Keratinocyte (primary cell): ENCODE results near the gene EEA1. TPM values are rescaled to one million over a fixed set of nuclear protein-coding genes. Genes with fewer than 3 reads are reported as not detected.

Experiments
- DNase-seq: peaks from one replicate; pipeline ENCODE4 v3.0.0-alpha.2; 2011; ENCODE audit warnings: low read depth, missing footprints, low spot score
- FAIRE-seq: peaks from 2 replicates; lab custom pipeline; 2011; peaks lifted over from hg19 to GRCh38; lab: Jason Lieb, UNC
- H2AFZ ChIP-seq: 2 replicates; pipeline ENCODE4 v1.6.0; 2012; ENCODE audit warnings: low read length, control low read depth, inconsistent platforms; ENCODE audit not compliant: control insufficient read depth
- H3K27ac ChIP-seq: 2 replicates; pipeline ENCODE4 v1.5.1; 2011; ENCODE audit warnings: low read length; ENCODE audit not compliant: control insufficient read depth, insufficient read depth
- H3K27me3 ChIP-seq: 3 replicates; pipeline ENCODE4 v1.6.0; 2011; ENCODE audit warnings: low read length; ENCODE audit not compliant: control insufficient read depth, insufficient read depth; ENCODE audit errors: extremely low read depth
- H3K36me3 ChIP-seq, 2 experiments: 2 replicates in 1 of 2; 3 replicates in 1 of 2; pipeline ENCODE4 v1.5.1; 2011; ENCODE audit warnings: low read length in 2 of 2, mild to moderate bottlenecking in 1 of 2; ENCODE audit not compliant: control insufficient read depth in 2 of 2, insufficient read depth in 2 of 2; ENCODE audit errors: extremely low read depth in 1 of 2
- H3K4me1 ChIP-seq: 3 replicates; pipeline ENCODE4 v1.5.1; 2011; ENCODE audit warnings: low read length; ENCODE audit not compliant: control insufficient read depth, insufficient read depth; ENCODE audit errors: extremely low read depth
- H3K4me2 ChIP-seq: 3 replicates; pipeline ENCODE4 v1.6.0; 2011; ENCODE audit warnings: low read depth, low read length; ENCODE audit not compliant: control insufficient read depth, insufficient read depth; ENCODE audit errors: extremely low read depth
- H3K4me3 ChIP-seq, 3 experiments: fragments of 200-600 bp in 1 of 3; sonication (generic) in 1 of 3; 2 replicates in 2 of 3; 3 replicates in 1 of 3; pipeline ENCODE4 v1.5.1; 2011 to 2016; ENCODE audit warnings: low read length in 3 of 3, mild to moderate bottlenecking in 3 of 3, control low read depth in 2 of 3, inconsistent platforms in 1 of 3, low read depth in 1 of 3, mixed read lengths in 1 of 3, mixed run types in 1 of 3, moderate library complexity in 1 of 3; ENCODE audit not compliant: control insufficient read depth in 2 of 3, insufficient read depth in 2 of 3; ENCODE audit errors: extremely low read depth in 1 of 3
- H3K79me2 ChIP-seq: 2 replicates; pipeline ENCODE4 v1.6.0; 2012; ENCODE audit warnings: low read length; ENCODE audit not compliant: control insufficient read depth, insufficient read depth
- H3K9ac ChIP-seq: 3 replicates; pipeline ENCODE4 v1.6.0; 2011; ENCODE audit warnings: low read length; ENCODE audit not compliant: control insufficient read depth, insufficient read depth; ENCODE audit errors: extremely low read depth
- H3K9me1 ChIP-seq: 3 replicates; pipeline ENCODE4 v1.6.0; 2011; ENCODE audit warnings: low read length; ENCODE audit not compliant: control insufficient read depth, insufficient read depth; ENCODE audit errors: extremely low read depth
- H3K9me3 ChIP-seq: 2 replicates; pipeline ENCODE4 v1.5.1; 2012; ENCODE audit warnings: low read depth, low read length; ENCODE audit not compliant: control insufficient read depth
- H4K20me1 ChIP-seq: 3 replicates; pipeline ENCODE4 v1.6.0; 2011; ENCODE audit warnings: low read length; ENCODE audit not compliant: control insufficient read depth, insufficient read depth; ENCODE audit errors: extremely low read depth
- EZH2 ChIP-seq: IDR thresholded peaks from one replicate; pipeline ENCODE4 v1.6.1; 2012; ENCODE audit warnings: inconsistent platforms, mild to moderate bottlenecking, low read length, moderate library complexity
- dilution Hi-C: fragments of 300-500 bp; cut with MboI; formaldehyde crosslinking; loops from one replicate; pipeline ENCODE4 v1.7.0; 2020; ENCODE audit warnings: low sequenced_read_pairs; ENCODE audit not compliant: extremely low pct_ligation_motif_present
- polyA plus RNA-seq, 5 experiments: library from polyadenylated mRNA; depleted of rRNA in 3 of 5; stranded (reverse) in 3 of 5; stranded (forward) in 1 of 5; unstranded in 1 of 5; fragments of >200 nt; gene quantifications; 1 replicate in 1 of 5; 2 replicates in 3 of 5; 3 replicates in 1 of 5; pipeline versions ENCODE4 v1.2.1 to v1.2.3, GENCODE V29; 2011 to 2012; ENCODE audit warnings: missing spikeins in 2 of 5, low read depth in 1 of 5, low replicate concordance in 1 of 5
- TF ChIP-seq, protein P1 (sequence below), 3 experiments: IDR thresholded peaks in 1 of 3; conservative IDR thresholded peaks in 1 of 3; optimal IDR thresholded peaks in 1 of 3; 2 replicates in 2 of 3; 3 replicates in 1 of 3; pipeline versions ENCODE3 to v1.5.1; 2011; ENCODE audit warnings: low read length in 3 of 3, mild to moderate bottlenecking in 3 of 3, moderate library complexity in 2 of 3, control low read depth in 1 of 3, inconsistent platforms in 1 of 3; ENCODE audit not compliant: insufficient read depth in 2 of 3; ENCODE audit errors: extremely low read depth in 1 of 3

The EEA1 gene
- polyA plus RNA-seq, 1 donor (not counting 4 experiments of a cell fraction or from before 2014, with no cell fraction given), result 14.3 TPM

DNA sequence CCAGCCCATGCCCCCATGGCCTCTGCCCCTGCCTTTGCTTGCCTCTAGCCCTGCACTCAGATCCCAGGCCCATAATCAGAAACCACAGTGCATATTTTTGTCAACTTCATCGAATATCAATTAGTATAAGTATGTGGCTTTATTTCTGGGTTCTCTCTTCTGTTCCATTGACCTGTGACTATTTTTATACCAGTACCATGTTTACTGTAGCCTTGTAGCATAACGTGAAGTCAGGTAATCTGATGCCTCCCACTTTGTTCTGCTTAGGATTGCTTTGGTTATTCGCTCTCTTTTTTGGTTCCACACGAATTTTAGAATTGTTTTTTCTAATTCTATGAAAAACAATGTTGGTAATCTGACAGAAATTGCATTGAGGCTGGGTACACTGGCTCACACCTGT lies 14.9 kb downstream of the EEA1 start:
- Histone ChIP-seq H3K27ac (no peak overlapping the region), H3K9me3 (no peaks in the 10 kb centered on the region), H3K4me3 (no peak overlapping the region), H3K27me3 (no peaks in the 10 kb centered on the region), H3K4me1 (peaks cover 19% of the 10 kb centered on the region), H3K79me2 (peaks cover 46% of the 10 kb centered on the region), H2AFZ (no peak overlapping the region), H3K9ac (no peak overlapping the region), H3K36me3 (no peaks in the 10 kb centered on the region), H4K20me1 (no peaks in the 10 kb centered on the region), H3K4me2 (no peak overlapping the region), H3K9me1 (no peaks in the 10 kb centered on the region)
- TF ChIP-seq EZH2, result no peak
- FAIRE-seq, result no peak
- dilution Hi-C loops, result no loop called here
- DNase-seq, result no peak

DNA sequence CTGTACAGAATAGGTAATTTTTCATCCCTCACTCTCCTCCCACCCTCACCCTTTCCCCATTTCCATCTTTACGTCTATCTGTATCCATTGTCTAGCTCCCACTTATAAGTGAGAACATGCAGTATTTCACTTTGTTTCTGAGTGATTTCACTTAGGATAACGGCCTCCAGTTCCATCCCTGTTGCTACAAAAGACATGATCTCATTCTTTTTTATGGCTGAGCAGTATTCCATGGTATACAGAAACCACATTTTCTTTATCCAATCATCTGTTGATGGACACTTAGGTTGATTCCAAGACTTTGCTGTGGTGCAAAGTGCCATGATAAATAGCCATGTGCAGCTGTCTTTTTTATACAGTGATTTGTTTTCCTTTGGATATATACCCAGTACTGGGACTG lies 16.4 kb downstream of the EEA1 start:
- DNase-seq, result no peak
- FAIRE-seq, result no peak
- Histone ChIP-seq H3K36me3 (no peaks in the 10 kb centered on the region), H3K4me3 (no peak overlapping the region), H2AFZ (no peak overlapping the region), H3K4me1 (peaks cover 19% of the 10 kb centered on the region), H3K79me2 (peaks cover 57% of the 10 kb centered on the region), H3K9ac (no peak overlapping the region), H3K9me1 (no peaks in the 10 kb centered on the region), H3K27ac (peak overlapping the region; percentile 69), H3K9me3 (no peaks in the 10 kb centered on the region), H3K27me3 (no peaks in the 10 kb centered on the region), H3K4me2 (peak overlapping the region; percentile 55), H4K20me1 (no peaks in the 10 kb centered on the region)
- TF ChIP-seq, protein P1, sequence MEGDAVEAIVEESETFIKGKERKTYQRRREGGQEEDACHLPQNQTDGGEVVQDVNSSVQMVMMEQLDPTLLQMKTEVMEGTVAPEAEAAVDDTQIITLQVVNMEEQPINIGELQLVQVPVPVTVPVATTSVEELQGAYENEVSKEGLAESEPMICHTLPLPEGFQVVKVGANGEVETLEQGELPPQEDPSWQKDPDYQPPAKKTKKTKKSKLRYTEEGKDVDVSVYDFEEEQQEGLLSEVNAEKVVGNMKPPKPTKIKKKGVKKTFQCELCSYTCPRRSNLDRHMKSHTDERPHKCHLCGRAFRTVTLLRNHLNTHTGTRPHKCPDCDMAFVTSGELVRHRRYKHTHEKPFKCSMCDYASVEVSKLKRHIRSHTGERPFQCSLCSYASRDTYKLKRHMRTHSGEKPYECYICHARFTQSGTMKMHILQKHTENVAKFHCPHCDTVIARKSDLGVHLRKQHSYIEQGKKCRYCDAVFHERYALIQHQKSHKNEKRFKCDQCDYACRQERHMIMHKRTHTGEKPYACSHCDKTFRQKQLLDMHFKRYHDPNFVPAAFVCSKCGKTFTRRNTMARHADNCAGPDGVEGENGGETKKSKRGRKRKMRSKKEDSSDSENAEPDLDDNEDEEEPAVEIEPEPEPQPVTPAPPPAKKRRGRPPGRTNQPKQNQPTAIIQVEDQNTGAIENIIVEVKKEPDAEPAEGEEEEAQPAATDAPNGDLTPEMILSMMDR (optimal IDR thresholded peaks at IDR 0.05 in 1 of 3, IDR thresholded peaks at IDR 0.05 in 1 of 3, conservative IDR thresholded peaks at IDR 0.05 in 1 of 3; ENCODE audit: extremely low read depth in 1 of 3, insufficient read depth in 2 of 3, low read length in 3 of 3), result no peak
- no peak for TF ChIP-seq EZH2
- dilution Hi-C loops, result no loop called here

DNA sequence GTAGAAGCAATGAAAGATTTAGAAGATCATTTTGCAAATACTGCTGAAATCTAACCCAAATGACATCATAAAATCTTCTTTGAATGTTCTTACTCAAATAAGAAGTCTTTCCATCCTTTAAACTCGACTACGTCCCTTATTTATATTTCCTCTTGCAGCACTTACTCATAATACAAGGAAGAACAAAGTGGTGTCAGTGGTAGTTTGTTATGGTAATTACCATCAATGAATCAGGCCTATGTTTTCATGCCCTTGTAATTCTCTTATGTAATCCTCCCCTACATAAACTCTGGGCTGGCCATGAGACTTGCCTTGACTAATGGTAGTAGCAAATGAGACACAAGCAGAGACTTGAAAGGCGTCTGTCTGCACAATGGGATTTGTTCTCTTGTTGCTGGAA lies 17.0 kb downstream of the EEA1 start:
- peak overlapping the region; percentile 55 for H3K4me2 ChIP-seq
- dilution Hi-C loops, result no loop called here
- H3K27ac ChIP-seq, result peak overlapping the region; percentile 69
- DNase-seq, result peak; percentile 92
- no peak overlapping the region for H3K9ac ChIP-seq
- H3K27me3 ChIP-seq, result no peaks in the 10 kb centered on the region
- H2AFZ ChIP-seq, result no peak overlapping the region
- H4K20me1 ChIP-seq, result no peaks in the 10 kb centered on the region
- no peak for TF ChIP-seq EZH2
- TF ChIP-seq, protein P1 (optimal IDR thresholded peaks at IDR 0.05 in 1 of 3, IDR thresholded peaks at IDR 0.05 in 1 of 3, conservative IDR thresholded peaks at IDR 0.05 in 1 of 3; ENCODE audit: extremely low read depth in 1 of 3, insufficient read depth in 2 of 3, low read length in 3 of 3), result no peak
- no peaks in the 10 kb centered on the region for H3K9me1 ChIP-seq
- peak; percentile 95 for FAIRE-seq
- peak overlapping the region in 1 of 3 experiments; percentile 30 for H3K4me3 ChIP-seq
- no peaks in the 10 kb centered on the region for H3K36me3 ChIP-seq
- H3K79me2 ChIP-seq, result peaks cover 63% of the 10 kb centered on the region
- H3K4me1 ChIP-seq, result peaks cover 19% of the 10 kb centered on the region
- no peaks in the 10 kb centered on the region for H3K9me3 ChIP-seq
